T47D (cell line): ENCODE data around the gene CA7.

Source experiments
- DNase-seq, 2 experiments: peaks; one replicate each; pipeline versions ENCODE4 v3.0.0 to v3.0.0-alpha.2; 2011 to 2012; ENCODE audit warnings: low read depth in 1 of 2, low spot score in 1 of 2
- JUND ChIP-seq: IDR thresholded peaks from 2 replicates; pipeline ENCODE4 v1.6.1; 2012; ENCODE audit warnings: low read depth
- in situ Hi-C: cut with HindIII; loops from 2 replicates; pipeline ENCODE4 v1.10.0; 2016; ENCODE audit warnings: low sequenced_read_pairs, low pct_unique_long_range_greater_than_20kb

Gene CA7

DNA sequence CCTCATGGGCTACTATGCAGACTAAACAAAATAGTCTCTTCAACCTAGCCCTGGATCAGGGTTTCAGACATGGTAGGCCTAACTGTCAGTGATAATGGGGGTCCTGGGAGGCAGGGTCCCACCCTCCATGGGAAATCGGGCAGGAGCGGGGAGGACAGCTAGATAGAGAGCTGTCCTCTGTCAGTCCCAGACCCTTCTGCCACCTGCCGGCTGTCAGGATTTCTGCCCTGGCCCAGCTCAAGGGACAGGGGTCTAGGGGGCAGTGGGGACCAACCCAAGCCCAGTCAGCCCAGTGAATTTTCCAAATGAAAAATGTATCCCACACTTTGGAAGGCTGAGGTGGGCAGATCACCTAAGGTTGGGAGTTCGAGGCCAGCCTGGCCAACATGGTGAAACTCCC lies 5.3 kb downstream of the CA7 start:
- in situ Hi-C loops = no loop called here

DNA sequence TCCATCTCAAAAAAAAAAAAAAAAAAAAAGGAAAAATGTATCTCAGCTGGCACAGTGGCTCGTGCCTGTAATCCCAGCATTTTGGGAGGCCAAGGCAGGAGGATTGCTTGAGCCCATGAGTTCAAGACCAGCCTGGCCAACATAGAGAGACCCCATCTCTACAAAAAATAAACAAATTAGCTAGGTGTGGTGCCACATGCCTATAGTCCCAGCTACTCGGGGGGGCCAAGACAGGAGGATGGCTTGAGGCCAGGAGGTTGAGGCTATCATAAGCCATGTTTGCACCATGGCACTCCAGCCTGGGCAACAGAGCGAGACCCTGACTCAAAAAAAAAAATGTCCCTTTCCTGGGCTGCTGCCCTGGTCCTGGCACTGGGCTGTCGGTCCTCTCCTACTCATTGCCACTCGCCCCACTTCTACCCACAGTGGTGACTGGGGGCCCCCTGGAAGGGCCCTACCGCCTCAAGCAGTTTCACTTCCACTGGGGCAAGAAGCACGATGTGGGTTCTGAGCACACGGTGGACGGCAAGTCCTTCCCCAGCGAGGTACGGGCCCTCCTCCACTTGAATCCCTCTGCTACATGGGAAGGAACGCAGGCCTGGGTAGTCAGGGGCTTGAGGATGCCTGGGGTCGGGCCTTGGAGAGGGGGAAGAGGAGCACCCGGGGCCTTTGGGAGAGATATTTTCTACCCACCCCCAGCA lies 6.1 kb downstream of the CA7 start:
- in situ Hi-C loops = no loop called here
- TF ChIP-seq JUND = no peak

More for the DNA sequence above, 5.3 kb downstream of the CA7 start:
- no peak for DNase-seq
- no peak for TF ChIP-seq JUND

DNA sequence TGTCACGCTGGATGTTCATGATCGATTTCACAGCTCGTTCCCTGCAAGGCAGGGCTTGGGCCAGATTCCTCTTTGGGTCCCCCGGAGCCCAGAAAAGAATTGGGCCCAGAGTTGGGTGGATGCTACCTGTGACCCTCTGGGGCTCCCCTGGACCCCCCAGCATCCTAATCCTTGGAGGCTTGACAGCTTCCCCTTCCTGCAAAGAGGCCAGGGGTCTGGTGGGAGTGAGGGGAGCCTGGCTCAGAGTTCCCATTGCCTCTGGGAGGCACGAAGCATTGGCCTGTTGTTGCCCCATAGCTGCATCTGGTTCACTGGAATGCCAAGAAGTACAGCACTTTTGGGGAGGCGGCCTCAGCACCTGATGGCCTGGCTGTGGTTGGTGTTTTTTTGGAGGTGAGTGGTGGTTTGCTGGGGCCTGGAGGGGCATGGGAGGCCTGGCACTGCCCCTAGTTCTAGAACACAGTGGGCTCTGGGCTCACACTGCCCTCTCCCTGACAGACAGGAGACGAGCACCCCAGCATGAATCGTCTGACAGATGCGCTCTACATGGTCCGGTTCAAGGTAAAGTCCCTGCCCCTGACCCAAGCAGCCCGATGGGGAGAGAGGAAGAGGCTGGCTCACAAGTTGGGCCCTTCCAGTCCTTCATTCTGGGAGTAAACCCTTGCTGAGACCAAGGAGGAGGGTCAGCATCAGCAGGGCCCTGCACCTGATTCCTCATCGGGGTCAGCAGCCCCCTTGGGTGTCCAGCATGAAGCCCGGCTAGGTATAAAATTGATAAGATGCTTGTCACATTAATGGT lies 7.2 kb downstream of the CA7 start:
- DNase-seq = no peak
- TF ChIP-seq JUND = no peak
- in situ Hi-C loops = no loop called here

More for the DNA sequence above, 6.1 kb downstream of the CA7 start:
- no peak for DNase-seq

DNA sequence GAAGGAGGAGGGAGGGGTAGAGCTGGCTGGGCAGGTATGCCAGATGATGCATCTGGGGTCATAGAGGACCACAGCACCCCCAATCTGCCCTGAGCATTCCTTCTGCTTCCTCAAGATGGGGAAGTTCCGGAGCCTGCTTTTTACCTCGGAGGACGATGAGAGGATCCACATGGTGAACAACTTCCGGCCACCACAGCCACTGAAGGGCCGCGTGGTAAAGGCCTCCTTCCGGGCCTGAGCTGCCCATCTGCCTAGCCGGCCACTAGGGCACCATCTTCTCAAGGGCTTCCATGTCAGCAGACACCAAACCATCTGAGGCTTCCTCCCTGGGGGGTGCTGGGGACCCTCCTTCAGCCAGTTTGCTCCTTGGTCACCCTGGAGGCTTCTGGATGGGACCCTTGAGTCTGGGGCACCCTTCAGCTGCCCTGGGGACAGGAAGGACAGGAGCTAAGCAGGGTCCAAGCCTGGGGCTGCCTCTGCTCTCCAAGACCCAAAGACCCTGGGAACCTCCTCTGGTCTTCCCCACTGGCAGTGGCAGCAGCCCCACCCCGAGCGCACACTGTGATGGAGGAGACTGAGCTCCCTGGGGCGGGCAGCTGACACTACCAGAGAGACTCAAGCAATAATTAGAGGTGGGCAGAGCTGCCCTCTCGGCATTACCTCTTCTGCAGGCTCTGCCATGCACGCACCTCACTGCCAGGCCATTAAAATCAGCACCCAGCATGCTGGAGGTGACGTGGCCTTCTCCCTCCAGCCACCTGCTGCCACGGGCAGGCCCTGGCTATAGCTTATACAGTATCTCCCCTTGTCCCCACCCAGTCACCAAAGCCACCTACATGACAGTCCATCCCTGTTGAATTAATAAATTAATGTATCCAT lies 9.3 kb downstream of the CA7 start:
- in situ Hi-C loops = no loop called here
- no peak for TF ChIP-seq JUND
- no peak for DNase-seq

DNA sequence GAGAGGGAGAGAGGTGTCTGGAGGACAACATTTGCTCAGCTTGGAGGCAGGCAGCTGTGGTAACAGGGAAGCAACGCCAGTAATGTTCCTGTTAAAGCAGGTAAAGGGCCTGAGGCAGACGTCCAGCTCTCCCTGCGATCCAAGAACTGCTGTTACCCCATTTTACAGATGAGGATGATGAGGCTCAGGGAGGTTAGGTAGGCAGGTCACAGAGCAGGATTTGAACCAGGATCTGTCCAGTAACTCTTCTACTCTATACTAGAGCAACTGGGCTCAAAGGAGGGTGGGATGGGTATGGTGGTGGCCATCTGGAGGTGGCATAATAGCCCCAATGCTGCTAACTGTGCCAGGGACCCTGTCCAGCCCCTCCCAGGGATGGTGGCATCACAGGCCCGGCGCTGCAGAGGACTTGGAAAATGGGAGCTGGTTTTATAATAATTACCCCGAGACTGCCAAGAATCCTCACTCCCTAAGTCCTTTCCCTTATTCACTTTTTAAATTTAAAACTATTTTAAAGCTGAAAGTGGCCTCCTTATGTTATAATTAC lies 12.0 kb downstream of the CA7 start:
- no peak for TF ChIP-seq JUND
- no peak for DNase-seq
- in situ Hi-C loops = no loop called here

- in situ Hi-C loops = no loop called here
- TF ChIP-seq JUND = no peak
- no peak for DNase-seq
Observed at GRCh38 chr16:66856801-66857200, 12.6 kb downstream of the CA7 start.

DNA sequence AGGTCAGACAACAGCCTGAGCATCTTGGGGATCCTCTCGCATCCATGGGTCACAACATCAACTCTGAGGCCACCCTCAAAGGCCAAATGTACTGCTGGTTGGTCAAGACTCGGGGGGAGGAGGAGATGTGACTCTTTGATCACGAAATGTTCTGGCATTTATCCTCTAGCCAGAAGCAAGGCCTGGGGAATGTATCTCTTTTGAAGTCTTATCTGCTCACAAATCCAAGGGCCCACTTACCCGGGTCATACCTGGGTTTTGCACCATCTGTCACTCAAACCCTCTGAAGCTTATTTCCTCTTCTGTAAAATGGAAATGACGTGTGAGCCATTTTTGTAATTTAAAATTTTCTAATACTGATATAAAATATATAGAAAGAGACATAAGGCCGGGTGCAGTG lies 13.2 kb downstream of the CA7 start:
- DNase-seq = no peak
- TF ChIP-seq JUND = no peak
- in situ Hi-C loops = no loop called here

GRCh38 chr16:66858740-66859396 lies 14.7 kb downstream of the CA7 start:
- TF ChIP-seq JUND = no peak
- no peak for DNase-seq
- in situ Hi-C loops = no loop called here

DNA sequence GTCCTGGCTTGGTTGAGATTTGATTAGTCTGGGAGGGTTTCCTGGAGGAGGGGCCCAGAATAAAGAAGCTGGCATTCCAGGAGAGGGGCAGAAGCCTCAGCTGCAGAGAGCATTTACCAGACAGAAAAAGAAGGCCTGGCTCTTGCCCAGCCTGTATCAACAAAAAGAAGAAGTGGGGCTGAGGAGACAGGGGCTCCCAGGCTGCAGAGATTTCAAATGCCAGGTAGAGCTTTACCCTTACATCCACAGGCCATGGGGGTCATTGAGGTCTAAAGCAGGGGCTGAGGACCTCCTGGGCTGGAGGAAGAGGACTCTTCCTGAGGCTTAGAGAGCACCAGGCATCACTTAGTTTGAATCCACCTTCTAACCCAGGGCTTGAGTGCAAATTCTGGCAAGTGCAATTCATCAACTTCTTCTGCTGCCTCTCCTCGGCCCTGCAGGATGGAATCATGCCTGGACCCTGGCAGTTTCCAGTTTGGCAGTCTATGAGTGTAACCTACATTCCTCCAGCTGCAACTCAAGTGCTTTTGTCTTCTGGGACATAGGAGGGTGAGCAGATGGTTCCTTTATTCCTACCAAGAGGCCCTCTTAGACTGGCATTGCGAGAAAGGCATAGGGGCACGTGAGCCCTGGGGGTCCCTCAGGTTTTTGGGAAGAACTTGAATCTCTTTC lies 15.3 kb downstream of the CA7 start:
- no peak for DNase-seq
- in situ Hi-C loops = no loop called here
- TF ChIP-seq JUND = no peak

- in situ Hi-C loops = no loop called here
- TF ChIP-seq JUND = no peak
- no peak for DNase-seq
Observed at GRCh38 chr16:66862023-66862520, 17.9 kb downstream of the CA7 start.

DNA sequence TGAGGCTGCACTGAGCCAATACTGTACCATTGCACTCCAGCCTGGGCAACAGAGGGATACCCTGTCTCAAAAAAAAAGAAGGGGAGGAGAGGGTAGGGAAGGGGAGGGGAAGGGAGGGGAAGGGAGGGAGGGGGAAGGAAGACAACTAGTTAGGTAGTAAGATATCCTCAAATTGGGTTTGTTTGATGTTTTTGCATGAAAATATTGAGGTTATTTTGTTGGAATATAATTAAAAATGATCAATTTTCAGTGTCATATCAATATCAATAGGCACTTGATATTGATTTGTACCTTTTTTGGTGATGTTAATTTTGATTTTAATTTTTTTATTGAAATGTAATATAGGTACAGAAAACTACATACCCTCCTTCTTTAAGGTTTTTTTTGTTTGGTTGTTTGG lies 19.5 kb downstream of the CA7 start:
- no peak for DNase-seq
- in situ Hi-C loops = no loop called here
- no peak for TF ChIP-seq JUND
